HepG2 (cell line): ENCODE results near the gene TANGO6. TPM values are rescaled to one million over a fixed set of nuclear protein-coding genes. Genes with fewer than 3 reads are reported as not detected.

Source experiments
- ATAC-seq: fragments of 200-7000 bp; cut with Tn5 transposase; 3 replicates; pipeline ENCODE4 v1.9.1; 2020; ENCODE audit warnings: mild to moderate bottlenecking, moderate library complexity
- BruUV-seq: library from RNA; stranded (reverse); fragments of 400-500 nt; replicated peaks from 2 replicates; lab custom pipeline; 2021; lab: Mats Ljungman, UMichigan
- CTCF ChIA-PET: fragments of 300-600 bp; formaldehyde crosslinking; extraction: SDS; loops from one replicate; lab custom pipeline; 2021; ENCODE audit warnings: low total read pairs, inconsistent platforms, low intra/inter-chr PET ratio; lab: Yijun Ruan, JAX
- POLR2A ChIA-PET: fragments of 350-600 bp; sonication (Branson Sonifier 250); formaldehyde crosslinking; loops from one replicate; lab custom pipeline; 2020; ENCODE audit warnings: antibody characterized with exemption, inconsistent platforms; lab: Yijun Ruan, JAX
- DNase-seq: peaks from one replicate; pipeline ENCODE4 v3.0.0-alpha.2; 2015; ENCODE audit warnings: low spot score
- FAIRE-seq: peaks from 3 replicates; lab custom pipeline; 2011; peaks lifted over from hg19 to GRCh38; lab: Jason Lieb, UNC
- H2AFZ ChIP-seq: one replicate; pipeline ENCODE4 v1.6.1; 2011; ENCODE audit warnings: low read length, inconsistent platforms
- H3K27ac ChIP-seq: fragments of 300-600 bp; 3 replicates; pipeline ENCODE4 v1.8.0; 2011; ENCODE audit warnings: mixed run types, mild to moderate bottlenecking, mixed read lengths, low read length, inconsistent platforms; ENCODE audit not compliant: insufficient read depth; ENCODE audit errors: extremely low read length
- H3K27me3 ChIP-seq, 2 experiments: fragments of 200-600 bp in 1 of 2; 2 replicates in 1 of 2; 3 replicates in 1 of 2; pipeline versions ENCODE4 v1.6.0 to v1.8.0; 2011; ENCODE audit warnings: low read length in 2 of 2, mild to moderate bottlenecking in 2 of 2, moderate library complexity in 2 of 2, inconsistent platforms in 1 of 2; ENCODE audit not compliant: insufficient read depth in 2 of 2, control insufficient read depth in 1 of 2
- H3K36me3 ChIP-seq, 2 experiments: fragments of 200-600 bp in 1 of 2; replicated peaks in 1 of 2; 2 replicates in 1 of 2; 3 replicates in 1 of 2; pipeline versions ENCODE4 v1.5.1 to v1.8.0; 2011; ENCODE audit warnings: low read length in 2 of 2, inconsistent platforms in 1 of 2; ENCODE audit not compliant: insufficient read depth in 2 of 2, control insufficient read depth in 1 of 2
- H3K4me1 ChIP-seq: 2 replicates; pipeline ENCODE4 v1.5.1; 2012; ENCODE audit warnings: low read length, inconsistent platforms; ENCODE audit not compliant: insufficient read depth
- H3K4me2 ChIP-seq: 2 replicates; pipeline ENCODE4 v1.6.0; 2011; ENCODE audit warnings: low read depth, low read length, inconsistent platforms
- H3K4me3 ChIP-seq, 3 experiments: fragments of 200-600 bp in 1 of 3; sonication (generic), shearing (Covaris generic) in 1 of 3; replicated peaks in 1 of 3; 2 replicates each; pipeline ENCODE4 v1.5.1; 2011 to 2016; ENCODE audit warnings: low read length in 3 of 3, inconsistent platforms in 2 of 3, low read depth in 2 of 3, mild to moderate bottlenecking in 2 of 3, control low read depth in 1 of 3, mixed read lengths in 1 of 3; ENCODE audit not compliant: insufficient read depth in 1 of 3
- H3K79me2 ChIP-seq: one replicate; pipeline ENCODE4 v1.6.1; 2011; ENCODE audit warnings: low read length, inconsistent platforms; ENCODE audit not compliant: insufficient read depth
- H3K9ac ChIP-seq: 2 replicates; pipeline ENCODE4 v1.6.0; 2011; ENCODE audit warnings: mild to moderate bottlenecking, low read depth, low read length, inconsistent platforms; ENCODE audit not compliant: insufficient read depth
- H3K9me3 ChIP-seq: 2 replicates; pipeline ENCODE4 v1.5.1; 2012; ENCODE audit warnings: mild to moderate bottlenecking, low read length
- H4K20me1 ChIP-seq: 2 replicates; pipeline ENCODE4 v1.6.0; 2011; ENCODE audit warnings: inconsistent platforms, mild to moderate bottlenecking, low read length, moderate library complexity; ENCODE audit not compliant: insufficient read depth
- HOXA9 ChIP-seq: sonication (generic); formaldehyde crosslinking; IDR thresholded peaks from 2 replicates; pipeline ENCODE4 v1.8.1; 2022; ENCODE audit warnings: missing genetic modification reagents, mild to moderate bottlenecking, moderate library complexity, borderline replicate concordance
- NBN ChIP-seq: fragments of 450-650 bp; conservative IDR thresholded peaks from 2 replicates; pipeline ENCODE4 v1.6.1; 2017
- NFYB ChIP-seq: sonication (generic); formaldehyde crosslinking; IDR thresholded peaks from 2 replicates; pipeline ENCODE4 v1.4.0; 2020; ENCODE audit warnings: missing genetic modification reagents
- REXO4 ChIP-seq: sonication (generic); formaldehyde crosslinking; IDR thresholded peaks from 2 replicates; pipeline ENCODE4 v1.8.0; 2022; ENCODE audit warnings: missing genetic modification reagents, mild to moderate bottlenecking, borderline replicate concordance
- SMAD9 ChIP-seq: sonication (generic); formaldehyde crosslinking; IDR thresholded peaks from 2 replicates; pipeline ENCODE4 v1.5.1; 2020; ENCODE audit warnings: mild to moderate bottlenecking, missing genetic modification reagents
- SNAPC5 ChIP-seq: sonication (generic); formaldehyde crosslinking; IDR thresholded peaks from 2 replicates; pipeline ENCODE4 v1.8.1; 2023; ENCODE audit warnings: mild to moderate bottlenecking, missing genetic modification reagents, borderline replicate concordance
- ZBTB1 ChIP-seq: sonication (generic); formaldehyde crosslinking; IDR thresholded peaks from 2 replicates; pipeline ENCODE4 v1.4.0; 2020; ENCODE audit warnings: missing genetic modification reagents, borderline replicate concordance
- ZBTB7A ChIP-seq: sonication (generic); formaldehyde crosslinking; IDR thresholded peaks from 2 replicates; pipeline ENCODE4 v1.8.0; 2022; ENCODE audit warnings: mild to moderate bottlenecking, missing genetic modification reagents
- ZNF160 ChIP-seq: sonication (generic); formaldehyde crosslinking; IDR thresholded peaks from 2 replicates; pipeline ENCODE4 v1.8.0; 2022; ENCODE audit warnings: mild to moderate bottlenecking, inconsistent platforms, missing genetic modification reagents
- ZNF354B ChIP-seq: sonication (generic); formaldehyde crosslinking; IDR thresholded peaks from 2 replicates; pipeline ENCODE4 v1.8.0; 2022; ENCODE audit warnings: mild to moderate bottlenecking, missing genetic modification reagents
- ZNF562 ChIP-seq: sonication (generic); formaldehyde crosslinking; IDR thresholded peaks from 2 replicates; pipeline ENCODE4 v1.8.0; 2022; ENCODE audit warnings: missing genetic modification reagents, borderline replicate concordance
- ZNF619 ChIP-seq: sonication (generic); formaldehyde crosslinking; IDR thresholded peaks from 2 replicates; pipeline ENCODE4 v1.4.0; 2020; ENCODE audit warnings: mild to moderate bottlenecking, missing genetic modification reagents
- ZNF660 ChIP-seq: sonication (generic); formaldehyde crosslinking; IDR thresholded peaks from 2 replicates; pipeline ENCODE4 v1.5.1; 2020; ENCODE audit warnings: mild to moderate bottlenecking, low read depth, missing genetic modification reagents, borderline replicate concordance
- ZNF687 ChIP-seq: sonication (generic); formaldehyde crosslinking; IDR thresholded peaks from 2 replicates; pipeline ENCODE4 v1.5.1; 2020; ENCODE audit warnings: mild to moderate bottlenecking, missing genetic modification reagents, moderate library complexity
- WGBS: methylation state at CpG from one replicate; pipeline ENCODE4 v1.1.6; 2017; ENCODE audit warnings: low lambda C conversion rate; 5-methylcytosine and 5-hydroxymethylcytosine counted together
- in situ Hi-C: cut with HindIII; loops from 2 replicates; pipeline ENCODE4 v1.10.0; 2017; ENCODE audit warnings: low pct_unique_long_range_greater_than_20kb; ENCODE audit not compliant: extremely low pct_ligation_motif_present
- intact Hi-C: fragments of 100-400 bp; cut with micrococcal nuclease; formaldehyde crosslinking; loops from one replicate; pipeline ENCODE4 v1.10.0; 2022; ENCODE audit not compliant: unreplicated experiment
- polyA plus RNA-seq, 8 experiments: library from polyadenylated mRNA; depleted of rRNA in 3 of 8; stranded (reverse) in 7 of 8; unstranded in 1 of 8; fragments of >200 nt; fragmentation: Illumina TruSeq in 4 of 8; extraction: Trizol in 4 of 8; gene quantifications; 2 replicates each; pipeline versions ENCODE4 v1.2.1 to v1.2.3, GENCODE V29; 2011 to 2016; ENCODE audit warnings: low read depth in 4 of 8, missing spikeins in 1 of 8, mixed read lengths in 1 of 8; ENCODE audit not compliant: insufficient read depth in 1 of 8
- total RNA-seq, 5 experiments: library from RNA; depleted of rRNA; stranded (reverse); fragments of >200 nt; fragmentation: Illumina TruSeq; extraction: Trizol; gene quantifications; 2 replicates each; pipeline ENCODE4 v1.2.3, GENCODE V29; 2016; ENCODE audit warnings: low read depth in 1 of 5

TANGO6 gene
- total and polyA plus RNA-seq, 2 of the 13 experiments (the other 11 are each of a cell fraction or from before 2014, with no cell fraction given), result 7.2 to 13.3 TPM

GRCh38 chr16:68833251-68833650 lies 10.1 kb upstream of the TANGO6 start:
- Histone ChIP-seq H3K4me2 (no peak overlapping the region), H3K9me3 (no peaks in the 10 kb centered on the region), H3K27ac (no peak overlapping the region), H3K4me1 (no peaks in the 10 kb centered on the region), H4K20me1 (no peaks in the 10 kb centered on the region), H3K27me3 (no peaks in the 10 kb centered on the region; a peak in 1 of 5 replicates), H2AFZ (no peak overlapping the region), H3K79me2 (no peaks in the 10 kb centered on the region), H3K4me3 (no peak overlapping the region), H3K36me3 (no peaks in the 10 kb centered on the region), H3K9ac (no peak overlapping the region)
- WGBS, result 86% methylated on average over 14 of the region's 14 CpGs
- no peak for DNase-seq
- ATAC-seq, result no peak
- CTCF ChIA-PET, result no interaction called here
- POLR2A ChIA-PET, result interaction anchor here (1.6 kb wide), 1 partner anchor 11 kb away, joined by 4 read pairs; no protein-coding TSS in a partner anchor
- in situ Hi-C loops, result no loop called here
- FAIRE-seq, result no peak
- no peak for TF ChIP-seq NBN
- TF ChIP-seq NFYB, result no peak
- TF ChIP-seq ZNF660, result no peak
- TF ChIP-seq ZNF619 (CRISPR knock-in tag), result no peak
- TF ChIP-seq ZBTB7A (CRISPR knock-in tag), result no peak
- TF ChIP-seq ZNF562 (CRISPR knock-in tag), result no peak
- TF ChIP-seq REXO4 (CRISPR knock-in tag), result no peak
- no peak for TF ChIP-seq SMAD9 (CRISPR knock-in tag)
- no TSS peak for BruUV-seq
- intact Hi-C loops, result no loop called here

GRCh38 chr16:68834550-68834949 lies 8.8 kb upstream of the TANGO6 start:
- in situ Hi-C loops, result no loop called here
- Histone ChIP-seq H4K20me1 (no peaks in the 10 kb centered on the region), H3K4me1 (no peaks in the 10 kb centered on the region), H3K9me3 (no peaks in the 10 kb centered on the region), H2AFZ (no peak overlapping the region)
- no TSS peak for BruUV-seq
- DNase-seq, result no peak
- WGBS, result 100% methylated on average over 1 of the region's 1 CpG
- TF ChIP-seq ZNF687 (CRISPR knock-in tag), result no peak
- TF ChIP-seq ZNF354B (CRISPR knock-in tag), result no peak
- TF ChIP-seq HOXA9, result no peak
- TF ChIP-seq ZBTB1, result no peak
- no peak for TF ChIP-seq ZNF160 (CRISPR knock-in tag)
- TF ChIP-seq SNAPC5 (CRISPR knock-in tag), result no peak
- TF ChIP-seq, all 625 proteins: peak for 0
- Histone ChIP-seq H3K27ac (no peak overlapping the region), H3K79me2 (no peaks in the 10 kb centered on the region), H3K4me2 (no peak overlapping the region), H3K36me3 (no peaks in the 10 kb centered on the region), H3K4me3 (no peak overlapping the region), H3K27me3 (no peaks in the 10 kb centered on the region; a peak in 1 of 5 replicates), H3K9ac (no peak overlapping the region)
- POLR2A ChIA-PET, result interaction anchor here (1.6 kb wide), 1 partner anchor 9 kb away, joined by 4 read pairs; no protein-coding TSS in a partner anchor
- FAIRE-seq, result no peak
- CTCF ChIA-PET, result no interaction called here
- ATAC-seq, result no peak
- intact Hi-C loops, result no loop called here
